Stomach (tissue), 9 donors: ENCODE data around the gene TMIGD2. TPM values are rescaled to one million over a fixed set of nuclear protein-coding genes. Genes with fewer than 3 reads are reported as not detected.

Experiments used
- DNase-seq, 2 donors: peaks; one replicate each; pipeline versions ENCODE4 v3.0.0 to v3.0.0-alpha.2; 2013 to 2019
- H3K27ac ChIP-seq, 5 donors: fragments of 200-600 bp in 4 of 5; sonication (generic) in 4 of 5; one replicate each; pipeline ENCODE4 v1.5.1; 2013 to 2019; ENCODE audit warnings: mild to moderate bottlenecking in 1 of 5, moderate library complexity in 1 of 5
- H3K27me3 ChIP-seq, 3 donors: fragments of 200-600 bp; sonication (generic); one replicate each; pipeline ENCODE4 v1.5.1; 2017 to 2019; ENCODE audit warnings: mixed run types in 1 of 3
- H3K36me3 ChIP-seq, 4 donors: fragments of 200-600 bp; sonication (generic); 1 replicate in 3 of 4; 2 replicates in 1 of 4; pipeline ENCODE4 v1.5.1; 2016 to 2019
- H3K4me1 ChIP-seq, 4 donors: fragments of 200-600 bp; sonication (generic); one replicate each; pipeline ENCODE4 v1.5.1; 2016 to 2019
- H3K4me3 ChIP-seq, 4 donors: fragments of 200-600 bp; sonication (generic) in 3 of 4; one replicate each; pipeline ENCODE4 v1.5.1; 2016 to 2019; ENCODE audit warnings: mild to moderate bottlenecking in 1 of 4
- H3K9me3 ChIP-seq, 4 donors: fragments of 200-600 bp; sonication (generic); one replicate each; pipeline ENCODE4 v1.5.1; 2016 to 2019
- CTCF ChIP-seq, 7 experiments: fragments of 450-650 bp in 4 of 7; fragments of 200-600 bp in 3 of 7; sonication (generic) in 3 of 7; IDR thresholded peaks; one replicate each; pipeline ENCODE4 v1.5.1; 2016 to 2019; ENCODE audit warnings: antibody characterized with exemption in 7 of 7, control low read depth in 2 of 7, mild to moderate bottlenecking in 1 of 7
- EP300 ChIP-seq: sonication (generic); formaldehyde crosslinking; IDR thresholded peaks from one replicate; pipeline ENCODE4 v1.6.1; 2017; ENCODE audit warnings: antibody characterized with exemption
- POLR2A ChIP-seq, 4 donors: fragments of 450-650 bp; IDR thresholded peaks; one replicate each; pipeline ENCODE4 v1.6.1; 2016; ENCODE audit warnings: antibody characterized with exemption in 4 of 4, control low read depth in 2 of 4, mild to moderate bottlenecking in 1 of 4, moderate library complexity in 1 of 4
- POLR2AphosphoS5 ChIP-seq, 3 donors: sonication (generic); formaldehyde crosslinking; IDR thresholded peaks; one replicate each; pipeline ENCODE4 v1.6.1; 2016; ENCODE audit warnings: antibody characterized with exemption in 3 of 3
- WGBS, 5 donors: extraction: QIAGEN DNeasy Blood & Tissue Kit in 3 of 5; methylation state at CpG; one replicate each; pipeline versions ENCODE4 v1.1.5 to v1.1.7; 2013 to 2018; 5-methylcytosine and 5-hydroxymethylcytosine counted together
- intact Hi-C: fragments of 100-400 bp; cut with DNase I; formaldehyde crosslinking; loops from one replicate; pipeline ENCODE4 v1.15.1; 2023; ENCODE audit warnings: low total_unique reads
- polyA plus RNA-seq, 3 donors: library from polyadenylated mRNA; stranded (reverse); fragments of 200-250 nt; gene quantifications; one replicate each; pipeline ENCODE4 v1.2.3, GENCODE V29; 2013
- total RNA-seq, 5 donors: library from RNA; depleted of rRNA; stranded (reverse); fragments of >200 nt; gene quantifications; one replicate each; pipeline versions ENCODE4 v1.1.0 to v1.2.3, GENCODE V29; 2014 to 2016
- donor health status: healthy with polysubstance abuse.
- donor health status: Bipolar disorder and iron deficiency.
- donor health status: healthy.

Gene TMIGD2
- total and polyA plus RNA-seq, 8 donors, result 0.55 to 1.1 TPM; not detected in 6

GRCh38 chr19:4303819-4304537 is 1.8 kb upstream of the TMIGD2 start:
- intact Hi-C loops, result no loop called here
- no peak for DNase-seq
- H3K36me3 ChIP-seq, result no peaks in the 10 kb centered on the region
- TF ChIP-seq EP300 (no peak), POLR2A (IDR thresholded peaks at IDR 0.05) (no peak), CTCF (IDR thresholded peaks at IDR 0.05) (no peak), POLR2AphosphoS5 (IDR thresholded peaks at IDR 0.05) (no peak)
- peak overlapping the region; percentile 24 to 44 (median 32) for H3K4me3 ChIP-seq
- peaks cover 9 to 50% (median 18%) of the 10 kb centered on the region in 3 donors for H3K27me3 ChIP-seq
- 41 to 52% (median 49%) methylated on average over 13 to 18 of the region's 18 CpGs for WGBS, 5 donors
- H3K27ac ChIP-seq, result no peak overlapping the region
- H3K4me1 ChIP-seq, result peaks cover 0 to 10% (median 8%) of the 10 kb centered on the region in 4 donors
- no peaks in the 10 kb centered on the region for H3K9me3 ChIP-seq

- Histone ChIP-seq H3K9me3 (no peaks in the 10 kb centered on the region), H3K36me3 (no peaks in the 10 kb centered on the region), H3K4me1 (peaks cover 0 to 10% (median 8%) of the 10 kb centered on the region in 4 donors), H3K4me3 (no peak overlapping the region), H3K27me3 (peaks cover 9 to 53% (median 18%) of the 10 kb centered on the region in 3 donors), H3K27ac (no peak overlapping the region)
- WGBS, 5 donors, result 47 to 55% (median 51%) methylated on average over 13 of the region's 13 CpGs
- TF ChIP-seq POLR2A (IDR thresholded peaks at IDR 0.05) (no peak), EP300 (no peak)
- DNase-seq, result peak in 1 of 2 donors; percentile 44
- intact Hi-C loops, result no loop called here
These were observed 473 bp downstream of the TMIGD2 start for GRCh38 chr19:4301590-4302242.

GRCh38 chr19:4300589-4300988 is 1.6 kb downstream of the TMIGD2 start:
- DNase-seq, result no peak
- Histone ChIP-seq H3K4me3 (no peak overlapping the region), H3K27ac (no peak overlapping the region), H3K27me3 (peaks cover 9 to 57% (median 22%) of the 10 kb centered on the region in 3 donors), H3K36me3 (no peaks in the 10 kb centered on the region), H3K4me1 (peaks cover 0 to 14% (median 9%) of the 10 kb centered on the region in 4 donors), H3K9me3 (no peaks in the 10 kb centered on the region)
- WGBS, 5 donors, result 92 to 98% (median 95%) methylated on average over 3 of the region's 3 CpGs
- intact Hi-C loops, result no loop called here
- TF ChIP-seq POLR2A (IDR thresholded peaks at IDR 0.05) (no peak), POLR2AphosphoS5 (IDR thresholded peaks at IDR 0.05) (no peak), EP300 (no peak), CTCF (IDR thresholded peaks at IDR 0.05) (no peak)

GRCh38 chr19:4298810-4299550 is 3.2 kb downstream of the TMIGD2 start:
- no peaks in the 10 kb centered on the region for H3K9me3 ChIP-seq
- 76 to 89% (median 86%) methylated on average over 7 to 8 of the region's 8 CpGs for WGBS, 5 donors
- no peak for DNase-seq
- no peak overlapping the region for H3K4me3 ChIP-seq
- no peaks in the 10 kb centered on the region for H3K36me3 ChIP-seq
- TF ChIP-seq EP300 (no peak), CTCF (IDR thresholded peaks at IDR 0.05) (no peak), POLR2AphosphoS5 (IDR thresholded peaks at IDR 0.05) (no peak), POLR2A (IDR thresholded peaks at IDR 0.05) (no peak)
- intact Hi-C loops, result no loop called here
- peaks cover 0 to 6% (median under 1%) of the 10 kb centered on the region in 4 donors for H3K4me1 ChIP-seq
- H3K27ac ChIP-seq, result no peak overlapping the region
- H3K27me3 ChIP-seq, result peaks cover 2 to 56% (median 6%) of the 10 kb centered on the region in 3 donors
